ENCODE data around the gene CLDN1. TPM values are rescaled to one million over a fixed set of nuclear protein-coding genes. Genes with fewer than 3 reads are reported as not detected.

Gene CLDN1
- total RNA-seq, 1 donor, result 14.2 TPM

GRCh38 chr3:190302212-190302867, 19.9 kb downstream of the CLDN1 start:
- no peak overlapping the region for H3K4me3 ChIP-seq (ENCODE audit: low read depth, low read length)
- no peak for DNase-seq (ENCODE audit: low read depth)
- TF ChIP-seq CTCF (IDR thresholded peaks at IDR 0.05; ENCODE audit: insufficient read depth, low read depth, low read length), result no peak

DNA sequence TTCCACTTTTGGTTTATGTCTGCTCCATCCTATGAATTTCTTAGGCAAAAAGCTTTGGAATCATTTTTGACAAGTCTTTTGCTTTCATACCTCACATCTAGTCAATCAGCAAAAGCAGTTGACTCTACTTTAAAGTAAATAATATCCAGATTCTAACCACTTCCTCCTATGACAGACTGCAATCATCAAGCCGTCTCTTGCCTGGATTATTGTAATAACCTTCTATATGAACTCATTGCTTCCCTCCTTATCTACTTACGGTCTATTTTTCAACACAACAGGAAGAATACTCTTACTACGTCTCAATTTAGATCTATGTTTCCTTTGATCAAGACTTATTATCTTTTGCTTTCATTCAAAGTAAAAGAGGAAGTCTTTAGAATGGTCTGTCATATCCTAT, 20.7 kb downstream of the CLDN1 start:
- no peak for DNase-seq (ENCODE audit: low read depth)
- H3K4me3 ChIP-seq (ENCODE audit: low read depth, low read length), result no peak overlapping the region
- no peak for TF ChIP-seq CTCF (IDR thresholded peaks at IDR 0.05; ENCODE audit: insufficient read depth, low read depth, low read length)

GRCh38 chr3:190299969-190300368, 22.3 kb downstream of the CLDN1 start:
- H3K4me3 ChIP-seq (ENCODE audit: low read depth, low read length), result no peak overlapping the region
- DNase-seq (ENCODE audit: low read depth), result no peak
- TF ChIP-seq CTCF (IDR thresholded peaks at IDR 0.05; ENCODE audit: insufficient read depth, low read depth, low read length), result no peak

GRCh38 chr3:190294030-190294429, 28.2 kb downstream of the CLDN1 start:
- no peak for TF ChIP-seq CTCF (IDR thresholded peaks at IDR 0.05; ENCODE audit: insufficient read depth, low read depth, low read length)
- H3K4me3 ChIP-seq (ENCODE audit: low read depth, low read length), result no peak overlapping the region
- DNase-seq (ENCODE audit: low read depth), result no peak

DNA sequence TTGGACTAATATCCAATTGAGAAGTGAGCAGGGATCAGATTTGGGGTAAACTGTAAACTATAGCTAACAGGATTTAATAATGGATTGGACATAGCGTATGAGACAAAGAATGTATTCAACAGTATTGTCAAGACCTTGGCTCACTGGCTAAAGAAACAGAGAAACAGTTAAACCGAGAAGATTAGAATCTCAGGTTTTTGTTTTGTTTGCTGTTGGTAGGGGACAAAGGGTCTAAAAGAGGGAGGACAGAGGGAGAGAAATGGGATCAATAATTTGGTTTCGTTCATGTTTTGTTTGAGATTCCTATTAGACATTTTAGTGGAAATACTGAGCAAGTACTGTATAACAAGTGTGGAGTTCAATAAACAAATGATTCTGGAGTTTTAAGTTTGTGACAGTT, 28.6 kb downstream of the CLDN1 start:
- no peak overlapping the region for H3K4me3 ChIP-seq (ENCODE audit: low read depth, low read length)
- no peak for DNase-seq (ENCODE audit: low read depth)
- TF ChIP-seq CTCF (IDR thresholded peaks at IDR 0.05; ENCODE audit: insufficient read depth, low read depth, low read length), result no peak

DNA sequence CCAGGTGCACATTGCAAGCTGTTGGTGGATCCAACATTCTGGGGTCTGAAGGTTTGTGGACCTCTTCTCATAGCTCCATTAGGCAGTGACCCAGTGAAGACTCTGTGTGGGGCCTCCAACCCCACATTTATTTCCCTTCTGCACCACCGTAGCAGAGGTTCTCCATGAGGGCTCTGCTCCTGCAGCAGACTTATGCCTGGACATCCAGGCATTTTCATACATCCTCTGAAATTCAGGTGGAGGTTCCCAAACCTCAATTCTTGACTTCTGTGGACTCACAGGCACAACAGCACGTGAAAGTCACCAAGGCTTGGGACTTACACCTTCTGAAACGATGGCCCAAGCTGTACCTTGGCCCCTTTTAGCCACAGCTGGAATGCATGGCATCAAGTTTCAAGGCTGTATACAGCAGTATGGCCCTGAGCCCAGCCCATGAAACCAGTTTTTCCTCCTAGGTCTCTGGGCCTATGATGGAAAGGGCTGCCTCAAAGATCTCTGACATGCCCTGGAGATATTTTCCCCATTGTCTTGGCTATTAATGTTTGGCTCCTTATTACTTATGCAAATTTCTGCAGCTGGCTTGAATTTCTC, 30.2 kb downstream of the CLDN1 start:
- TF ChIP-seq CTCF (IDR thresholded peaks at IDR 0.05; ENCODE audit: insufficient read depth, low read depth, low read length), result no peak
- no peak for DNase-seq (ENCODE audit: low read depth)
- no peak overlapping the region for H3K4me3 ChIP-seq (ENCODE audit: low read depth, low read length)

DNA sequence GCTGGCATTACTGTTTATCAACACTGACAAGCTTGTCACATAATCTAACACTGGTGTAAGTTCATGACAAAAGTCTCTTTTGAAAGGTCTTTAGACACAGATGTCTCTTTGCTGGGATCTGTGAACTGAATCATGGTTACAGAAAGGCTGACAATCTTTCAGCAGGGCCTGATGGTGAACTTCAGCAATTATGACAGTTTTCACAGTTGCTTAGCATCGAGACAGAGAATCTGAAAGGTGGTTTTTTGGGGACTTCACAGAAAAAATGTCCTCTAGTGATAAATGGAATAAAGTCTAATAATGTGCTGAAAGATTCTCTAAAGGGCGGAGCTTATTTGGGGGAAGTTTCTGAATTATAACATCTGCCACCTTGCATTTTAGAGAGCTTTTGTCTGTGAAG, 32.3 kb downstream of the CLDN1 start:
- TF ChIP-seq CTCF (IDR thresholded peaks at IDR 0.05; ENCODE audit: insufficient read depth, low read depth, low read length), result no peak
- H3K4me3 ChIP-seq (ENCODE audit: low read depth, low read length), result no peak overlapping the region
- DNase-seq (ENCODE audit: low read depth), result no peak

Data from fibroblast of villous mesenchyme (primary cell).